ENCODE results near the gene SMARCC1.

The SMARCC1 gene

DNA sequence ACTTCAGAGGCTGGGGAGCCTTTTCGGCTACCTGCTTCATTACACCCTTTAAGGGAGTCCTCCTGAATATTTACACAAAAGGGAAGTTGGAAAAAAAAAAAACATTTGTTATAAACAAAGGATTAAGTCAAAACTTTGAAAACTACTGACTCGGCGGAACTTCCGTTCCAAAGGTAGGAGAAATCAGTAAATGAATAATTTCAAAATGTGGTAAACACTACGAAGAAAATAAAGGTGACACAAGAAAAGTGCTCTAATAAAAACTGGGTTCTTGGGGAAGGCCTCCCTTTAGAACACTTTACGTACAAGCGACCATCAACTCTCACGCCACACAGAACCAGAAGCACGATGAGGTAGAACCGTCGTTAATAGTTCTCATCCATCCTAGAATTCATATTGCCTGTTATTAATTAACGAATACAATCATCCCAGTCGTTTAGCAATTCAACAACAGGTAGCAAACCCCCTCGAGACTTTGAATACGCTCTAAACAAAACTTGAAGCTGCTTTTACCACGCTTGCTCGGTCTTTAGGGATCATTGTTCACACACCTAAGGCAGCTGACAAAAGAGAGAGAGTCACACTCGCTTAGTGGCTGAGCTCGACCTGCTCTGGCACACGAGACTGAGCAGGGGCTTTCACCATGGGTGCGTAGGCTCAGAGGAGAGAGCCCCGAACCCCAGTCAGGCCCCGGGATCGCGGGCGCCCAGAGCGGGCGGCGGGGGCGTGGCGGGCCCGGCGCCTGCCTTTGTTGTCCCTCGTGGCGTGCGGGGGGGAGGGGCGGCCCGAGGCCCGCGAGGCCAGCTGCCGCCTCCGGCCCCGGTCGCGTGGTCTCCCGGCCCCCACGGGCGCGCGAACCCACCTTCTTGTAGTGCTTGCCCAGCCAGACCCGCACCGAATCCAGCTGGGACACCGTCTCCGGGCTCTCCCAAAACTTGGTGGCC lies 680 bp downstream of the SMARCC1 start:
- H3K27me3 ChIP-seq (ENCODE audit: low read length): no peaks in the 10 kb centered on the region
- H3K4me2 ChIP-seq (ENCODE audit: low read depth, low read length, poor library complexity, severe bottlenecking): peak overlapping the region; percentile 95
- H3K9me3 ChIP-seq (ENCODE audit: insufficient read depth, low read length): no peaks in the 10 kb centered on the region
- peaks cover 14% of the 10 kb centered on the region for H4K20me1 ChIP-seq (ENCODE audit: low read depth, low read length)
- H3K27ac ChIP-seq (ENCODE audit: low read depth, low read length): peak overlapping the region; percentile 81
- peak overlapping the region; percentile 92 for H3K9ac ChIP-seq (ENCODE audit: low read length)
- 0 out of 2 replicates have a peak, but pooled peaks cover 5% of the 10 kb centered on the region for H3K36me3 ChIP-seq (ENCODE audit: low read length)
- H3K4me3 ChIP-seq (ENCODE audit: insufficient read depth, low read length, poor library complexity, severe bottlenecking): peak overlapping the region; percentile 76
- H3F3A ChIP-seq (ENCODE audit: insufficient read depth): peaks cover 17% of the 10 kb centered on the region
- TF ChIP-seq EZH2phosphoT487 (conservative IDR thresholded peaks at IDR 0.05; ENCODE audit: low read length): no peak
- TF ChIP-seq, protein P1, sequence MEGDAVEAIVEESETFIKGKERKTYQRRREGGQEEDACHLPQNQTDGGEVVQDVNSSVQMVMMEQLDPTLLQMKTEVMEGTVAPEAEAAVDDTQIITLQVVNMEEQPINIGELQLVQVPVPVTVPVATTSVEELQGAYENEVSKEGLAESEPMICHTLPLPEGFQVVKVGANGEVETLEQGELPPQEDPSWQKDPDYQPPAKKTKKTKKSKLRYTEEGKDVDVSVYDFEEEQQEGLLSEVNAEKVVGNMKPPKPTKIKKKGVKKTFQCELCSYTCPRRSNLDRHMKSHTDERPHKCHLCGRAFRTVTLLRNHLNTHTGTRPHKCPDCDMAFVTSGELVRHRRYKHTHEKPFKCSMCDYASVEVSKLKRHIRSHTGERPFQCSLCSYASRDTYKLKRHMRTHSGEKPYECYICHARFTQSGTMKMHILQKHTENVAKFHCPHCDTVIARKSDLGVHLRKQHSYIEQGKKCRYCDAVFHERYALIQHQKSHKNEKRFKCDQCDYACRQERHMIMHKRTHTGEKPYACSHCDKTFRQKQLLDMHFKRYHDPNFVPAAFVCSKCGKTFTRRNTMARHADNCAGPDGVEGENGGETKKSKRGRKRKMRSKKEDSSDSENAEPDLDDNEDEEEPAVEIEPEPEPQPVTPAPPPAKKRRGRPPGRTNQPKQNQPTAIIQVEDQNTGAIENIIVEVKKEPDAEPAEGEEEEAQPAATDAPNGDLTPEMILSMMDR (IDR thresholded peaks at IDR 0.05; ENCODE audit: insufficient read depth, low read length, poor library complexity, severe bottlenecking): no peak
- H3K9me2 ChIP-seq (replicated peaks; ENCODE audit: insufficient read depth, low read length): no peaks in the 10 kb centered on the region
- peaks cover 57% of the 10 kb centered on the region for H3K79me2 ChIP-seq (ENCODE audit: insufficient read depth, low read length)
- H2AFZ ChIP-seq (ENCODE audit: low read depth, low read length, severe bottlenecking): peak overlapping the region; percentile 39

DNA sequence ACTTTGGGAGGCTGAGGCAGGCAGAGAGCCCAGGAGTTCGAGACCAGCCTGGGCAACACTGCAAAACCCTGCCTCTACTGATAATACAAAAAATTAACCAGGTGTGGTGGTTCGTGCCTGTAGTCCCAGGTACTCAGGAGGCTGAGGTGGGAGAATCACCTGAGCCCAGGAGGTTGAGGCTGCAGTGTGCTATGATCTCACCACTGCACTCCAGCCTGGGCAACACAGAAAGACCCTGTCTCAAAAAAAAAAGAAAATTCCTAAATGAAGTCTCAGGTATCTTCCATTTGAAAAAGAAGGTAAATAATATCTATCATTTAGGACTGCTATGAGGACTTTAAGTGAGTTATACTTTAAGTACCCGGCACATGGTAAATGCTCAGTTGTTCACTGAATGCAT lies 2.9 kb downstream of the SMARCC1 start:
- TF ChIP-seq, protein P1 (IDR thresholded peaks at IDR 0.05; ENCODE audit: insufficient read depth, low read length, poor library complexity, severe bottlenecking): no peak
- TF ChIP-seq EZH2phosphoT487 (conservative IDR thresholded peaks at IDR 0.05; ENCODE audit: low read length): no peak
- Histone ChIP-seq H3K4me3 (ENCODE audit: insufficient read depth, low read length, poor library complexity, severe bottlenecking) (peak overlapping the region; percentile 76), H2AFZ (ENCODE audit: low read depth, low read length, severe bottlenecking) (no peak overlapping the region), H3K9me3 (ENCODE audit: insufficient read depth, low read length) (no peaks in the 10 kb centered on the region), H3K27ac (ENCODE audit: low read depth, low read length) (peak overlapping the region; percentile 81; the same call in 1 of the 2 replicates), H3K36me3 (ENCODE audit: low read length) (peaks cover 5% of the 10 kb centered on the region; the same call in 1 of the 2 replicates), H3K27me3 (ENCODE audit: low read length) (no peaks in the 10 kb centered on the region), H4K20me1 (ENCODE audit: low read depth, low read length) (peaks cover 23% of the 10 kb centered on the region), H3F3A (ENCODE audit: insufficient read depth) (peaks cover 15% of the 10 kb centered on the region), H3K9me2 (replicated peaks; ENCODE audit: insufficient read depth, low read length) (no peaks in the 10 kb centered on the region), H3K9ac (ENCODE audit: low read length) (no peak overlapping the region), H3K4me2 (ENCODE audit: low read depth, low read length, poor library complexity, severe bottlenecking) (peak overlapping the region; percentile 95), H3K79me2 (ENCODE audit: insufficient read depth, low read length) (peaks cover 79% of the 10 kb centered on the region)

DNA sequence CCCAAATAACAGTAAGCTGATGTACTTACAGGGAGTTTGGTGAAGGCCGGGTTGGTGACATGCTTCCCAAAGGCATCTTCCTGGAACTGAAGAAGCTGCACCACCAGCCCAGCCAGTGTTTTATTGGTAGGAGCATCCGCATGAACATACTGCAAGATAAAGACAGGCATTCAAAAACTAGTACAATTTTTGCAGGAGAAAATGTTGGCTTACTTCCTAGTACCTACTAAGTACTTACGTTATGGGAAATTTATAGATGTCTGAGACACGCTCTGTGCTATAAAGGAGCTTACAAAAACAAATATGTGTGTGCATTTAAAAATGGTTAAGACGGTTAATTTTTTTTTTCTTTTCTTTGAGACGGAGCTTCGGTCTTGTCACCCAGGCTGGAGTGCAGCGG lies 8.9 kb downstream of the SMARCC1 start:
- Histone ChIP-seq H3K79me2 (ENCODE audit: insufficient read depth, low read length) (peaks cover 95% of the 10 kb centered on the region), H3K9me2 (replicated peaks; ENCODE audit: insufficient read depth, low read length) (no peaks in the 10 kb centered on the region), H3K4me2 (ENCODE audit: low read depth, low read length, poor library complexity, severe bottlenecking) (no peak overlapping the region), H3K36me3 (ENCODE audit: low read length) (peaks cover 17% of the 10 kb centered on the region), H3K9me3 (ENCODE audit: insufficient read depth, low read length) (no peaks in the 10 kb centered on the region), H3K27me3 (ENCODE audit: low read length) (no peaks in the 10 kb centered on the region), H3F3A (ENCODE audit: insufficient read depth) (peaks cover 7% of the 10 kb centered on the region), H4K20me1 (ENCODE audit: low read depth, low read length) (peaks cover 34% of the 10 kb centered on the region), H3K4me3 (ENCODE audit: insufficient read depth, low read length, poor library complexity, severe bottlenecking) (no peak overlapping the region), H3K9ac (ENCODE audit: low read length) (no peak overlapping the region), H3K27ac (ENCODE audit: low read depth, low read length) (no peak overlapping the region), H2AFZ (ENCODE audit: low read depth, low read length, severe bottlenecking) (no peak overlapping the region)
- TF ChIP-seq, protein P1 (IDR thresholded peaks at IDR 0.05; ENCODE audit: insufficient read depth, low read length, poor library complexity, severe bottlenecking): no peak
- no peak for TF ChIP-seq EZH2phosphoT487 (conservative IDR thresholded peaks at IDR 0.05; ENCODE audit: low read length)
